BJ (cell line): ENCODE results near the gene RAD51B. TPM values are rescaled to one million over a fixed set of nuclear protein-coding genes. Genes with fewer than 3 reads are reported as not detected.

Source experiments
- CTCF ChIA-PET: fragments of 350-600 bp; formaldehyde crosslinking; extraction: SDS; loops from one replicate; lab custom pipeline; 2021; ENCODE audit warnings: antibody characterized with exemption, inconsistent platforms; lab: Yijun Ruan, JAX
- POLR2A ChIA-PET: fragments of 300-600 bp; sonication (Branson Sonifier 250); formaldehyde crosslinking; extraction: SDS; loops from one replicate; lab custom pipeline; 2021; ENCODE audit warnings: antibody characterized with exemption; lab: Charles Lee
- DNase-seq: peaks from one replicate; pipeline ENCODE4 v3.0.0-alpha.2; 2011; ENCODE audit warnings: low read depth
- H3K27me3 ChIP-seq: 2 replicates; pipeline ENCODE4 v1.6.0; 2011; ENCODE audit warnings: low read length; ENCODE audit not compliant: control insufficient read depth, insufficient read depth
- H3K36me3 ChIP-seq: 2 replicates; pipeline ENCODE4 v1.5.1; 2011; ENCODE audit warnings: low read length; ENCODE audit not compliant: control insufficient read depth, insufficient read depth
- H3K4me3 ChIP-seq: 2 replicates; pipeline ENCODE4 v1.5.1; 2011; ENCODE audit warnings: low read depth, mild to moderate bottlenecking, control low read depth, low read length
- CTCF ChIP-seq: IDR thresholded peaks from 2 replicates; pipeline ENCODE4 v1.5.1; 2011; ENCODE audit warnings: low read depth, mild to moderate bottlenecking, control low read depth, inconsistent platforms, low read length, moderate library complexity; ENCODE audit not compliant: insufficient read depth
- polyA plus RNA-seq: library from polyadenylated mRNA; depleted of rRNA; stranded (reverse); fragments of >200 nt; gene quantifications from 2 replicates; pipeline ENCODE4 v1.2.3, GENCODE V29; 2011

RAD51B gene
- polyA plus RNA-seq, 1 experiment = 5.6 TPM

- no peak for TF ChIP-seq CTCF
- ChIA-PET CTCF (interaction anchor here (0.7 kb wide), 1 partner anchor 361 kb away, joined by 3 read pairs; no protein-coding TSS in a partner anchor), POLR2A (no interaction called here)
- Histone ChIP-seq H3K27me3 (no peaks in the 10 kb centered on the region), H3K36me3 (no peaks in the 10 kb centered on the region), H3K4me3 (no peak overlapping the region)
- no peak for DNase-seq
These were observed 638.7 kb downstream of the RAD51B start for GRCh38 chr14:68458253-68458652.

- Histone ChIP-seq H3K4me3 (no peak overlapping the region), H3K36me3 (no peaks in the 10 kb centered on the region), H3K27me3 (no peaks in the 10 kb centered on the region)
- CTCF ChIA-PET = interaction anchor here (0.7 kb wide), 1 partner anchor 196 kb away, joined by 3 read pairs; no protein-coding TSS in a partner anchor
- DNase-seq = peak; percentile 61
- POLR2A ChIA-PET = no interaction called here
- TF ChIP-seq CTCF = no peak
These were observed 639.4 kb downstream of the RAD51B start for GRCh38 chr14:68458840-68459469.

GRCh38 chr14:68459480-68460136 is 640.0 kb downstream of the RAD51B start:
- CTCF ChIA-PET = interaction anchor here (0.7 to 1.9 kb wide), 2 partner anchors 8 to 196 kb away, joined by 3 to 5 read pairs; no protein-coding TSS in a partner anchor
- H3K36me3 ChIP-seq = no peaks in the 10 kb centered on the region
- no peak for TF ChIP-seq CTCF
- no peak for DNase-seq
- H3K4me3 ChIP-seq = no peak overlapping the region
- POLR2A ChIA-PET = no interaction called here
- H3K27me3 ChIP-seq = no peaks in the 10 kb centered on the region

- ChIA-PET CTCF (interaction anchor here (0.7 to 2.3 kb wide), 3 partner anchors 9 to 356 kb away, joined by 3 to 6 read pairs (median 5); no protein-coding TSS in a partner anchor), POLR2A (interaction anchor here (0.6 kb wide), 3 partner anchors 16 to 337 kb away, joined by 4 to 19 read pairs (median 5); no protein-coding TSS in a partner anchor)
- H3K36me3 ChIP-seq = no peaks in the 10 kb centered on the region
- no peak overlapping the region for H3K4me3 ChIP-seq
- no peak for DNase-seq
- no peaks in the 10 kb centered on the region for H3K27me3 ChIP-seq
- no peak for TF ChIP-seq CTCF
These were observed 641.0 kb downstream of the RAD51B start for GRCh38 chr14:68460541-68460940.

GRCh38 chr14:68461086-68461485 is 641.5 kb downstream of the RAD51B start:
- ChIA-PET CTCF (interaction anchor here (0.7 to 2.3 kb wide), 4 partner anchors 9 to 356 kb away, joined by 3 to 6 read pairs (median 4); no protein-coding TSS in a partner anchor), POLR2A (interaction anchor here (0.6 kb wide), 3 partner anchors 16 to 338 kb away, joined by 4 to 19 read pairs (median 5); no protein-coding TSS in a partner anchor)
- Histone ChIP-seq H3K27me3 (no peaks in the 10 kb centered on the region), H3K36me3 (no peaks in the 10 kb centered on the region), H3K4me3 (no peak overlapping the region)
- no peak for TF ChIP-seq CTCF
- DNase-seq = no peak
